WTC11 (cell line): Measurements from ENCODE around the gene DEDD2. TPM values are rescaled to one million over a fixed set of nuclear protein-coding genes. Genes with fewer than 3 reads are reported as not detected.
"Not testable (repeated sequence)": the region's sequence is repeated elsewhere in the genome, so short reads cannot be mapped to it uniquely, and the experiment has no call there.

Experiments
- ATAC-seq: fragments of 200-7000 bp; cut with Tn5 transposase; 2 replicates; pipeline ENCODE4 v1.10.0; 2021; ENCODE audit warnings: mild to moderate bottlenecking, moderate library complexity
- Bru-seq: library from RNA; stranded (reverse); fragments of 400-500 nt; gene quantifications from one replicate; lab custom pipeline; 2021; lab: Mats Ljungman, UMichigan
- CTCF ChIA-PET: fragments of 300-600 bp; sonication (Branson Sonifier 250); formaldehyde crosslinking; loops from one replicate; lab custom pipeline; 2021; ENCODE audit warnings: antibody characterized with exemption; lab: Charles Lee
- POLR2A ChIA-PET: fragments of 350-600 bp; sonication (Branson Sonifier 250); formaldehyde crosslinking; loops from one replicate; lab custom pipeline; 2021; ENCODE audit warnings: antibody characterized with exemption; lab: Charles Lee
- DNase-seq: peaks from one replicate; pipeline ENCODE4 v3.0.0; 2021; ENCODE audit warnings: low spot score
- H3K27ac Mint-ChIP-seq: 2 replicates; pipeline ENCODE4 v1.8.0; 2021; ENCODE audit warnings: mixed read lengths
- H3K27me3 Mint-ChIP-seq: 2 replicates; pipeline ENCODE4 v1.8.0; 2021; ENCODE audit warnings: low read depth, mild to moderate bottlenecking, moderate library complexity, mixed read lengths
- H3K36me3 Mint-ChIP-seq: 2 replicates; pipeline ENCODE4 v1.8.0; 2021; ENCODE audit warnings: mixed read lengths
- H3K4me1 Mint-ChIP-seq: 2 replicates; pipeline ENCODE4 v1.8.0; 2022; ENCODE audit warnings: mixed read lengths
- H3K4me3 Mint-ChIP-seq: 2 replicates; pipeline ENCODE4 v1.8.0; 2021; ENCODE audit warnings: mild to moderate bottlenecking, moderate library complexity, mixed read lengths
- H3K9me3 Mint-ChIP-seq: 2 replicates; pipeline ENCODE4 v1.8.0; 2021; ENCODE audit warnings: mixed read lengths
- CREM ChIP-seq: sonication (generic); formaldehyde crosslinking; IDR thresholded peaks from 2 replicates; pipeline ENCODE4 v1.8.1; 2022; ENCODE audit warnings: mild to moderate bottlenecking, missing genetic modification reagents, moderate library complexity
- GRHL2 ChIP-seq: fragments of 250-450 bp; sonication (Bioruptor Pico); IDR thresholded peaks from 2 replicates; pipeline ENCODE4 v1.8.0; 2022; ENCODE audit warnings: mild to moderate bottlenecking, moderate library complexity; ENCODE audit not compliant: insufficient replicate concordance, severe bottlenecking
- HMGXB4 ChIP-seq: sonication (generic); formaldehyde crosslinking; IDR thresholded peaks from 2 replicates; pipeline ENCODE4 v1.8.1; 2023; ENCODE audit warnings: mild to moderate bottlenecking, moderate library complexity, missing genetic modification reagents
- JUN ChIP-seq: sonication (generic); formaldehyde crosslinking; IDR thresholded peaks from 2 replicates; pipeline ENCODE4 v1.8.0; 2023; ENCODE audit warnings: mild to moderate bottlenecking, missing genetic modification reagents
- SP1 ChIP-seq: sonication (generic); formaldehyde crosslinking; conservative IDR thresholded peaks from 2 replicates; pipeline ENCODE4 v1.8.1; 2022; ENCODE audit warnings: missing genetic modification reagents
- ZNF121 ChIP-seq: sonication (generic); formaldehyde crosslinking; IDR thresholded peaks from 2 replicates; pipeline ENCODE4 v1.8.0; 2023; ENCODE audit warnings: missing genetic modification reagents
- ZNF232 ChIP-seq: sonication (generic); formaldehyde crosslinking; IDR thresholded peaks from 2 replicates; pipeline ENCODE4 v1.8.0; 2022; ENCODE audit warnings: mild to moderate bottlenecking, missing genetic modification reagents
- ZNF671 ChIP-seq: fragments of 250-450 bp; sonication (Bioruptor Pico); IDR thresholded peaks from 2 replicates; pipeline ENCODE4 v1.8.0; 2021; ENCODE audit warnings: mild to moderate bottlenecking
- long read RNA-seq, 3 experiments: library from RNA in 1 of 3; library from capped mRNA in 1 of 3; library from polyadenylated mRNA in 1 of 3; unstranded in 2 of 3; stranded (forward) in 1 of 3; transcript quantifications; one replicate each; pipeline ENCODE4 v2.0.0, GENCODE V29; 2021
- total RNA-seq: library from RNA; stranded (reverse); gene quantifications from 3 replicates; pipeline ENCODE4 v1.2.3, GENCODE V29; 2021
- TF ChIP-seq, protein P1 (sequence below): sonication (generic); formaldehyde crosslinking; IDR thresholded peaks from 2 replicates; pipeline ENCODE4 v1.8.0; 2023; ENCODE audit warnings: missing genetic modification reagents, mild to moderate bottlenecking, borderline replicate concordance
- TF ChIP-seq, protein P2 (sequence below): sonication (generic); formaldehyde crosslinking; IDR thresholded peaks from 2 replicates; pipeline ENCODE4 v1.8.0; 2022; ENCODE audit warnings: mild to moderate bottlenecking, missing genetic modification reagents

Gene DEDD2
- total RNA-seq (37.7 to 42.0 TPM (median 39.2 TPM) in 3 replicates), Bru-seq, nascent RNA (percentile 68 among the genes with signal in this experiment)
- long read RNA-seq, experiment 1, transcript DEDD2-203 (4 exons, 1,586 nt), result minor isoform, 47 of 155 reads
- long read RNA-seq, experiment 1, transcript DEDD2-205 (5 exons, 1,183 nt), result major isoform, 65 of 155 reads
- long read RNA-seq, experiment 1, partial matches to known transcripts, result 15 of 155 reads
- long read RNA-seq, experiment 1, other reads (novel, unspliced or antisense), result 18 of 155 reads
- long read RNA-seq, experiment 2, transcript DEDD2-203 (4 exons, 1,586 nt), result minor isoform, 8 of 50 reads
- long read RNA-seq, experiment 2, transcript DEDD2-205 (5 exons, 1,183 nt), result major isoform, 13 of 50 reads
- long read RNA-seq, experiment 2, partial matches to known transcripts, result 13 of 50 reads
- long read RNA-seq, experiment 2, other reads (novel, unspliced or antisense), result 15 of 50 reads
- long read RNA-seq, experiment 3, transcript DEDD2-203 (4 exons, 1,586 nt), result major isoform, 24 of 44 reads
- long read RNA-seq, experiment 3, partial matches to known transcripts, result 0 of 44 reads
- long read RNA-seq, experiment 3, other reads (novel, unspliced or antisense), result 20 of 44 reads

DNA sequence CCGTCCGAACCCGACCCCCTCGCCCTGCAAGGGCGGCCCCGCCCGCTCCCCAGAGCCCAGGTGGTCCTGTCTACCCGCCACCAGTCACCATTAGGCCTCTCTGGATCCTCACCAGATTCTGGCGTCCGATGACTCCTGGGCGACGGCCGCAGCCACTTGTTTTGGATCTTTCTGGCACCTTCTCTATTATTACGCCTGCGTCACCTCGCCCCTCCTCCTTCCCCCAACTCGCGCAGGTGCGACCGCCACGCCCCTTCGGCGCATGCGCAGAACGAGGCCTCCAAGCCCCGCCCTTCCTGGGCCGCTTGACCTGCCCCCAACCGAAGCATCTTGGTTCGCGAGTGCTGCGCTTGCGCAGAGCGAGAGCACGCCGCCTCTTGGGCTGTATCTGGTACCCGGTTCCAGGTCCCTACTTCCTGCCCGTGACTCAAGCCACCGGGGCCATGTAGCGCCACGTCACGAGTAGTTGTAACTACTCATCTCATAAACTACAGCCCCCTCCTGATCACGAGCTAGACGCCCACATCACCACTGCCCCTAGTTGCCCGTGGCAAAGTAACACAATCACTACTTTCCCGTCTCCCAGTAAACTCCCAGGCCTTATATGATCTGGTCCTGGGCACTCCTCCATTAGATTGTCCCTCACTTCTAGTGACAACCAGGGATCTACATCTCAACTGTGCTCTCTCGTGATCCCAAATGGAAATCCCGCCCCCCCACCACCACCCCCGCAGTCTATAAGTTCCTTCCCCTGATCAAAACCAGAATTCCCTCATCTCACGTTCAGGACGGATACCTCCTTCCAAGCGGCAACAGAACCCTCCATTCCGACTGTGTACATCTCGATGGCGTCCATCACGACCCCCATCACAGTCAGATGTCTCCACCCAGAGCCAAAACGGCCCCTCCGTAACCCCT is at the start of gene DEDD2:
DEDD2 (minus strand) TSS at position 158 of the 918 bp plus-strand sequence. CDS start 670 bp downstream, outside the sequence.
- POLR2A ChIA-PET, result interaction anchor here (0.7 to 1.1 kb wide), 2 partner anchors 82 to 83 kb away, joined by 3 read pairs; no protein-coding TSS in a partner anchor
- Mint-ChIP-seq H3K4me1 (peaks cover 40% of the 10 kb centered on the region), H3K27ac (peak within 1 kb of the TSS; percentile 96), H3K36me3 (peaks cover 36% of the 10 kb centered on the region), H3K4me3 (peak within 1 kb of the TSS; percentile 97), H3K27me3 (no peaks in the 10 kb centered on the region; the same call in 1 of the 2 replicates), H3K9me3 (no peaks in the 10 kb centered on the region)
- TF ChIP-seq ZNF232 (CRISPR knock-in tag) (peak; percentile 48; the same call in 1 of the 2 replicates), ZNF671 (CRISPR knock-in tag) (no peak), CREM (0 out of 2 replicates have a peak, but pooled peaks have one; percentile 42), HMGXB4 (CRISPR knock-in tag) (no peak), SP1 (CRISPR knock-in tag) (0 out of 2 replicates have a peak, but pooled peaks have one; percentile 62), GRHL2 (no peak), ZNF121 (CRISPR knock-in tag) (peak; percentile 85; the same call in 1 of the 2 replicates), JUN (CRISPR knock-in tag) (0 out of 2 replicates have a peak, but pooled peaks have one; percentile 32)
- TF ChIP-seq, protein P1, sequence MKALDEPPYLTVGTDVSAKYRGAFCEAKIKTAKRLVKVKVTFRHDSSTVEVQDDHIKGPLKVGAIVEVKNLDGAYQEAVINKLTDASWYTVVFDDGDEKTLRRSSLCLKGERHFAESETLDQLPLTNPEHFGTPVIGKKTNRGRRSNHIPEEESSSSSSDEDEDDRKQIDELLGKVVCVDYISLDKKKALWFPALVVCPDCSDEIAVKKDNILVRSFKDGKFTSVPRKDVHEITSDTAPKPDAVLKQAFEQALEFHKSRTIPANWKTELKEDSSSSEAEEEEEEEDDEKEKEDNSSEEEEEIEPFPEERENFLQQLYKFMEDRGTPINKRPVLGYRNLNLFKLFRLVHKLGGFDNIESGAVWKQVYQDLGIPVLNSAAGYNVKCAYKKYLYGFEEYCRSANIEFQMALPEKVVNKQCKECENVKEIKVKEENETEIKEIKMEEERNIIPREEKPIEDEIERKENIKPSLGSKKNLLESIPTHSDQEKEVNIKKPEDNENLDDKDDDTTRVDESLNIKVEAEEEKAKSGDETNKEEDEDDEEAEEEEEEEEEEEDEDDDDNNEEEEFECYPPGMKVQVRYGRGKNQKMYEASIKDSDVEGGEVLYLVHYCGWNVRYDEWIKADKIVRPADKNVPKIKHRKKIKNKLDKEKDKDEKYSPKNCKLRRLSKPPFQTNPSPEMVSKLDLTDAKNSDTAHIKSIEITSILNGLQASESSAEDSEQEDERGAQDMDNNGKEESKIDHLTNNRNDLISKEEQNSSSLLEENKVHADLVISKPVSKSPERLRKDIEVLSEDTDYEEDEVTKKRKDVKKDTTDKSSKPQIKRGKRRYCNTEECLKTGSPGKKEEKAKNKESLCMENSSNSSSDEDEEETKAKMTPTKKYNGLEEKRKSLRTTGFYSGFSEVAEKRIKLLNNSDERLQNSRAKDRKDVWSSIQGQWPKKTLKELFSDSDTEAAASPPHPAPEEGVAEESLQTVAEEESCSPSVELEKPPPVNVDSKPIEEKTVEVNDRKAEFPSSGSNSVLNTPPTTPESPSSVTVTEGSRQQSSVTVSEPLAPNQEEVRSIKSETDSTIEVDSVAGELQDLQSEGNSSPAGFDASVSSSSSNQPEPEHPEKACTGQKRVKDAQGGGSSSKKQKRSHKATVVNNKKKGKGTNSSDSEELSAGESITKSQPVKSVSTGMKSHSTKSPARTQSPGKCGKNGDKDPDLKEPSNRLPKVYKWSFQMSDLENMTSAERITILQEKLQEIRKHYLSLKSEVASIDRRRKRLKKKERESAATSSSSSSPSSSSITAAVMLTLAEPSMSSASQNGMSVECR (CRISPR knock-in tag), result no peak
- TF ChIP-seq, protein P2, sequence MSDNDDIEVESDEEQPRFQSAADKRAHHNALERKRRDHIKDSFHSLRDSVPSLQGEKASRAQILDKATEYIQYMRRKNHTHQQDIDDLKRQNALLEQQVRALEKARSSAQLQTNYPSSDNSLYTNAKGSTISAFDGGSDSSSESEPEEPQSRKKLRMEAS, result peak; percentile 54; the same call in 1 of the 2 replicates
- peak; percentile 64 for ATAC-seq
- peak; percentile 99 for DNase-seq
- CTCF ChIA-PET, result interaction anchor here (0.9 to 1.2 kb wide), 7 partner anchors 12 to 189 kb away, joined by 3 to 6 read pairs (median 3); no protein-coding TSS in a partner anchor

DNA sequence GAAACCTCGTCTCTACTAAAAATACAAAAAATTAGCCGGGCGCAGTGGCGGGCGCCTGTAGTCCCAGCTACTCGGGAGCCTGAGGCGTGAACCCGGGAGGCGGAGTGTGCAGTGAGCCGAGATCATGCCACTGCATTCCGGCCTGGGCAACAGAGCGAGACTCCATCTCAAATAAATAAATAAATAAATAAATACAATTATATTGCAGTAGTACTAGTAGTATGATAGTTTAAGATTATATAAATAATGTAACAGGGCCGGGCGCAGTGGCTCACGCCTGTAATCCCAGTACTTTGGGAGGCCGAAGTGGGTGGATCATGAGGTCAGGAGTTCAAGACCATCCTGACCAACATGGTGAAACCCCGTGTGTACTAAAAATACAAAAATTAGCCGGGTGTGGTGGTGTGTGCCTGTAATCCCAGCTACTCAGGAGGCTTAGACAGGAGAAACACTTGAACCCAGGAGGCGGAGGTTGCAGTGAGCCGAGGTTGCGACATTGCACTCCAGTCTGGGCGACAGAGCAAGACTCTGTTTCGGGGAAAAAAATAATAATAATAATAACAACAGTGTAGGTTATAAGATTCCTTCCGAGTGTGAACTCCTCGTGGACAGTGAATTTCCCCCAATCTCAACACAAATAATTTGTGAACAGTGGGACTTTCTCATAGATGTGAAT is 49.6 kb upstream of the DEDD2 start:
- DNase-seq, H3K4me3 Mint-ChIP-seq, H3K27ac Mint-ChIP-seq, H3K36me3 Mint-ChIP-seq, H3K9me3 Mint-ChIP-seq, ATAC-seq: not testable (repeated sequence)
- peaks cover 25% of the 10 kb centered on the region for H3K27me3 Mint-ChIP-seq
- CTCF ChIA-PET, result interaction anchor here (0.6 to 1.0 kb wide), 2 partner anchors 12 to 14 kb away, joined by 4 read pairs; no protein-coding TSS in a partner anchor
- H3K4me1 Mint-ChIP-seq, result peaks cover 22% of the 10 kb centered on the region
- POLR2A ChIA-PET, result interaction anchor here (0.9 to 1.4 kb wide), 2 partner anchors 12 to 15 kb away, joined by 3 to 4 read pairs; partner anchors contain the start of gene ERF
